Transverse colon (tissue), 3 donors: ENCODE results near the gene TANGO6.

ENCODE experiments used
- POLR2A ChIP-seq: fragments of 450-650 bp; IDR thresholded peaks from one replicate; pipeline ENCODE4 v1.6.1; 2016; ENCODE audit warnings: antibody characterized with exemption, mild to moderate bottlenecking, moderate library complexity
- TF ChIP-seq, protein P1 (sequence below), 5 experiments: fragments of 200-600 bp in 3 of 5; fragments of 450-650 bp in 2 of 5; sonication (generic) in 3 of 5; IDR thresholded peaks; 1 replicate in 2 of 5; 2 replicates in 3 of 5; pipeline ENCODE4 v1.5.1; 2016 to 2017; ENCODE audit warnings: antibody characterized with exemption in 5 of 5, inconsistent platforms in 3 of 5, mild to moderate bottlenecking in 2 of 5, moderate library complexity in 1 of 5

DNA sequence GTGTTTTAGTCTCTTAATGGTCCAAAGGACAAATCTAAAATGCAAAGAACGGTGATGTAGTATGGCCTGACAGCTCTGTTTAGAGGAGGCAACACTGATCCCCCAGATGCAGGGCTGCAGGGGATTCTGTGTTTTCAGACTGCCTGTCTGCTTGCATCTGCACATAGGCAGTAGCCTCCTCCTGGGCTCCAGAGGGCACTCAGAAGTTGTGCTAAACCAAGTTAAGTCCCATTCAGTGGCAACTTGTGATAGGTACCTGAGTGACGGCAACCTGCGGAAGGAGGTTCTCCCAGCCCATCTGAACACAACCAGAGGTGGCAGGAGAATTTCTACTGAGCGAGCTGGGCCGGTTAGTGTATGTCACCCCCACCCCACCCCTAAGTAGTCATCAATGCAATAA is 272.0 kb downstream of the TANGO6 start:
- TF ChIP-seq, protein P1, sequence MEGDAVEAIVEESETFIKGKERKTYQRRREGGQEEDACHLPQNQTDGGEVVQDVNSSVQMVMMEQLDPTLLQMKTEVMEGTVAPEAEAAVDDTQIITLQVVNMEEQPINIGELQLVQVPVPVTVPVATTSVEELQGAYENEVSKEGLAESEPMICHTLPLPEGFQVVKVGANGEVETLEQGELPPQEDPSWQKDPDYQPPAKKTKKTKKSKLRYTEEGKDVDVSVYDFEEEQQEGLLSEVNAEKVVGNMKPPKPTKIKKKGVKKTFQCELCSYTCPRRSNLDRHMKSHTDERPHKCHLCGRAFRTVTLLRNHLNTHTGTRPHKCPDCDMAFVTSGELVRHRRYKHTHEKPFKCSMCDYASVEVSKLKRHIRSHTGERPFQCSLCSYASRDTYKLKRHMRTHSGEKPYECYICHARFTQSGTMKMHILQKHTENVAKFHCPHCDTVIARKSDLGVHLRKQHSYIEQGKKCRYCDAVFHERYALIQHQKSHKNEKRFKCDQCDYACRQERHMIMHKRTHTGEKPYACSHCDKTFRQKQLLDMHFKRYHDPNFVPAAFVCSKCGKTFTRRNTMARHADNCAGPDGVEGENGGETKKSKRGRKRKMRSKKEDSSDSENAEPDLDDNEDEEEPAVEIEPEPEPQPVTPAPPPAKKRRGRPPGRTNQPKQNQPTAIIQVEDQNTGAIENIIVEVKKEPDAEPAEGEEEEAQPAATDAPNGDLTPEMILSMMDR (IDR thresholded peaks at IDR 0.05): no peak
- no peak for TF ChIP-seq POLR2A
